ENCODE measurements around the gene CD226.
"Not testable (repeated sequence)": the region's sequence is repeated elsewhere in the genome, so short reads cannot be mapped to it uniquely, and the experiment has no call there.

Gene CD226

GRCh38 chr18:69947361-69948133, at the start of gene CD226:
Gene CD226 (minus strand): TSS chr18:69947873. CDS start chr18:69947406, 467 bp downstream.
- DNase-seq (ENCODE audit: low read depth): no peak
- H3K4me3 ChIP-seq (ENCODE audit: low read depth, low read length): no peak within 1 kb of the TSS

DNA sequence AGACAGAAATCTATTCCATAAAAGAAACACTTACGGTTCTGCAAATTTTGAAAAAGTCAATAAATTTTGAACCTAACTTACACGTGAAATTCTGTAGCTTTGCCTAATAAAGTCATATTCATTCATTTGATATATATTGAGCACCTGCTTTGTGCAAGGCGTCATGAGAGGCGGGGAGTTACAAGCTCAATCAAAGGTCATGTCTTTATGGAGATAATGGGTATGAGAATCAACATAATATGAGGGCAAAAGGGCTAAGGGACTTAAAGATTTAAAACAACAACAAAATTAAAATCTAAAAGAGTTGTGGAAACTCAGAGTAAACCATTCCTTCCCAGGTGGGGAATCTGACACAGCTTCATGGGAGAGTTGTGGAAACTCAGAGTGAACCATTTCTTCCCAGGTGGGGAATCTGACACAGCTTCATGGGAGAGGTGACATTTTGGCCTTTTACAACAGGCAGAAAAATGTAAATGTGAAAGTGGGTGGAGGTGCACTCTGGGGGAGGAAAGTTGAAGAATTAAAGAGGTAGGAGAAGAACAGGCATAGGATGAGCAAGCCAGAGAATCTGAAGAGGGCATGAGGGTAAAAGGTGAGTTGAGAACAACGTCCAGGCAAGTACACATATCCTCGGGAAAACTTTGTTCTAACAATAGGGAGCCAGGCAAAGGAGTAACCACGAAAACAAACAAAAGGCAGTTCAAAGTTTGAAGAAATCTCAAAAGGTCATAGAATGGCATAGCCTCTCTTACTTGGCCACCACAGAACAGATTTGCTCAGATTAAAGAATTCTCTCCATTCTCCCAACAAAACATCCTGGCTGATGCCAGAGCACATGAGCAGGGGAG, 49.5 kb upstream of the CD226 start:
- no peak for DNase-seq (ENCODE audit: low read depth)
- no peak overlapping the region for H3K4me3 ChIP-seq (ENCODE audit: low read depth, low read length)

GRCh38 chr18:69996417-69996816, 48.7 kb upstream of the CD226 start:
- no peak overlapping the region for H3K4me3 ChIP-seq (ENCODE audit: low read depth, low read length)
- no peak for DNase-seq (ENCODE audit: low read depth)

DNA sequence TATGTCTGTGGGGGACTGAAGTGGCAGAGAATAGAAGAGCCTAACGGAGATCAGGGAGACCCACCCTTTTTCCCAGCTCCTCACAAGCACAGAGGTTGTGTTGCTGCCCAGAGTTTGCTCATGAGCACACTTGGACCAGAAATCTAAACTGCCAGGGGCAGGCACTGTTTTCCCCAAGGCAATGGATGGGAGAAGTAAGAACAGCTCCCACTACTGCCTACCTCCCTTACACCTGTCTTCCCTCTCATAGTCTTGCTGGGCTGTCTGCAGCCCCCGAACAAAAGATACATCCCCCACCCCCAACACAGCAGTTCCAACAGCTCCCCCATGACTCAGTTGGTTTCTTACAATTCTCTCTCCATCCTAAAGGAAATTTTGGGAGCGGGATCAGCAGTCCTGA, 48.1 kb upstream of the CD226 start:
- DNase-seq (ENCODE audit: low read depth): no peak
- no peak overlapping the region for H3K4me3 ChIP-seq (ENCODE audit: low read depth, low read length)

GRCh38 chr18:69992776-69993175, 45.1 kb upstream of the CD226 start:
- H3K4me3 ChIP-seq (ENCODE audit: low read depth, low read length): no peak overlapping the region
- DNase-seq (ENCODE audit: low read depth): peak; percentile 68

- DNase-seq (ENCODE audit: low read depth): no peak
- no peak overlapping the region for H3K4me3 ChIP-seq (ENCODE audit: low read depth, low read length)
Measured at GRCh38 chr18:69987870-69988269, 40.2 kb upstream of the CD226 start.

GRCh38 chr18:69985239-69985638, 37.6 kb upstream of the CD226 start:
- no peak for DNase-seq (ENCODE audit: low read depth)
- no peak overlapping the region for H3K4me3 ChIP-seq (ENCODE audit: low read depth, low read length)

GRCh38 chr18:69982417-69982816, 34.7 kb upstream of the CD226 start:
- no peak overlapping the region for H3K4me3 ChIP-seq (ENCODE audit: low read depth, low read length)
- no peak for DNase-seq (ENCODE audit: low read depth)

DNA sequence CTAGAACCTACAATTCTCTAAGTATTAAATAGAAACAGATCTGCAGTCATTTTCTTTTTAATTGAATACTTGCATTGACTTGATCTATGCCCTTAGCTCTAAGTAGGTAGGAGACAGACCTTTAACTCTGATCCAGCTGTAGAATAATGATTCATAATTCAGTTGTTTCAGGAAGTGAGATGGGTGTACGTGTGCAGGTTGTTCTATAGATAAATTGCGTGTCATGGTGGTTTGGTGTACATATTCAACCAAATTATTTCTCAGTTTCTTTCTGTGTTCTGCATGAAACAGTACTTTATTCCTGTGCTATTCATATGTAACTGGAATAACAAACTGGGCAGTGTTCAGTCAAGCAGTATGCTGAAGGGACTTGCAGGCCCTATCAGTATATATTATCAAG, 34.3 kb upstream of the CD226 start:
- no peak overlapping the region for H3K4me3 ChIP-seq (ENCODE audit: low read depth, low read length)
- DNase-seq (ENCODE audit: low read depth): no peak

GRCh38 chr18:69980982-69981804, 33.5 kb upstream of the CD226 start:
- no peak overlapping the region for H3K4me3 ChIP-seq (ENCODE audit: low read depth, low read length)
- DNase-seq (ENCODE audit: low read depth): no peak

GRCh38 chr18:69980509-69980908, 32.8 kb upstream of the CD226 start:
- no peak overlapping the region for H3K4me3 ChIP-seq (ENCODE audit: low read depth, low read length)
- no peak for DNase-seq (ENCODE audit: low read depth)

DNA sequence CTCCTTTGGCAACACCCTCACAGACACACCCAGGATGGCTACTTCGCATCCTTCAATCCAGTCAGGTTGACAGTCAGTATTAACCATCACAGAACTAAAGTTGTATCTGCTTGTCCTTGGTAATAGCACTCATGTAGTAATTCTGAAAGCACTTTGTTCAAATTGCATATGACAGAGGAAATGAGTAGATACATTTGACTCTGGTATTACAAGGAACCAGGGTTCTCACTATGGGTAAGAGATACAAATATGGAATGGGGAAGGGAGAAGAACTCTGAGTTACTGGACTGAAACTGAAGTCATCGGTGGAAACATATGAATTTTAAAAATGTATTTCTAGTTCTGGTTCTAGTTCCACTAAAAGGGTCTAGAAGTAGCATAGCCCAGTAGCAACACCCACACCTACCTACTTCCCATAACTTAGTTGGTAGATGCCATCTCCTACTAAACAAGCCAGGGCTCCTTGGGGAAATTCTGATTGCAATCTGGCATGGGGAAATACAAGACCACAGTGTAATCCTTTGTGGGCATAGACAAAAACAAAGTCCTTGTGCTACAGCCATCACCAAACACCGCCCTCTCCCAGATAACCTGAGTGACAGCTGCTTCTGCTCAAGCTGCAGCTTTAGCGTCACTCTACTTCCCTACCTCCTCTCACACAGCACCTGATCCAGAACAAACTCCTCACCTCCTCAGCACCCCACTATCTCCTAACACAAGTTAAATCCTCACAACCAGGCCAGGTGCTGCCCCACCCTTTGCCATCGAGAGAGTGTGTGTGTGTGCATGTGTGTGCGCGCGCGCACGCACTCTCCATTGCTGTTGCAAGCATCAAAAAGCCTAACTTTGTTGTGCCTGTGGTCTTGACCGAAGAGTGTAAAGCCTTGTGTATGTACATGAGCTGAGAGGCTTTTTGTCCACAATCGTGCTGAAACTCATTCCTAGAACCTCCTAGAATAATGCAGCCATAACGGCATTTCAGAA, 31.4 kb upstream of the CD226 start:
- no peak for DNase-seq (ENCODE audit: low read depth)

DNA sequence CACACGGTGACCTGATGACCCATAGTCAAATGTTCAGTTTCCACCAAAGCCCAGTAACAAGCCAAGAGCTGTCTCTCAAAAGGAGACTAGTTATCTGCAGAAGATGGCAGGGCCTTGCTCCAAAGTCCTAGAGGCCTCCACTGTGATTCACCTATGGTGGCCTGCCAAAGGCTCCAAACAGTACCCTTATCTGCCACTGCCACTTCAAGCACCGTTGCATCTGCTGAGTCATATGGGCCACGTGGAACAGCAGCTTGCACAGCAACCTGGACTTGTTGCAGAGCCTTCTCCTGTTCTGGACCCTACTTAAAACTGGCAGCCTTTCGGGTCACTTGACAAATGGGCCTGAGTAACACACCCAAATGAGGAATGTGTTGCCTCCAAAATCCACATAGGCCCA, 27.6 kb upstream of the CD226 start:
- not testable (repeated sequence) for DNase-seq (ENCODE audit: low read depth); H3K4me3 ChIP-seq (ENCODE audit: low read depth, low read length)

More for the DNA sequence above, 31.4 kb upstream of the CD226 start:
- no peak overlapping the region for H3K4me3 ChIP-seq (ENCODE audit: low read depth, low read length)

DNA sequence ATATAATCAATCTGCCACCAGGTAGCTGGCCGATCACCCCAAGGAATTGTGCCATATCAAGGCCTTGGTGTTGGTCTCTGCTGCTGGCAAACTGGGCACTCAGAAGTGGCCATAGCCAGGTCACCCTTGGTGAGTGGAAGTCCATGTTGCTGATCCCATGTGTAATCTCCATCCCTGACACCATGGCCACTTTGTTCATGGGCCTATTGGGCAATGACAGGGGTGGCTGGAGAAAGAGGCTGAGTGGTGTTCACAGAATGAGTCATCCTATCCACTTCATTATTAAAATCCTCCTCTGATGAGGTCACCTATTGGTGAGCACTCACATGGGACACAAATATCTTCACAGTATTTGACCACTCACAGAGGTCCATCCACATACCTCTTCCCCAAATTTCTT, 26.7 kb upstream of the CD226 start:
- no peak overlapping the region for H3K4me3 ChIP-seq (ENCODE audit: low read depth, low read length)
- peak; percentile 11 for DNase-seq (ENCODE audit: low read depth)

GRCh38 chr18:69969491-69969890, 21.8 kb upstream of the CD226 start:
- no peak overlapping the region for H3K4me3 ChIP-seq (ENCODE audit: low read depth, low read length)
- peak; percentile 36 for DNase-seq (ENCODE audit: low read depth)

DNA sequence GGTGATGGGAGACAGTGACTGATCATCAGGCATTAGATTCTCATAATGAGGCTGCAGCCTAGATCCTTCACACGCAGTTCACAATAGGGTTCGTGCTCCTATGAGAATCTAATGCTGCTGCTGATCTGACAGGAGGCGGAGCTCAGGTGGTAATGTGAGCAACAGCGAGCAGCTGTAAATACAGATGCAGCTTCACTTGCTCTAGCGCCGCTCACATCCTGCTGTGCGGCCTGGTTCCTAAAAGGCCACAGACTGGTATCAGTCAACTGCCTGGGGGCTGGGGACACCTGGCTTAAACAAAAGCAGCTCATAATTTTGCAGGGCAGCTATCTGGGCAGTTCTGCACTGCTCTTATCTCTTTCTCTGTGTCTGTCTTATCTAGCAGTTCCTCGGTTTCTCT, 20.4 kb upstream of the CD226 start:
- DNase-seq (ENCODE audit: low read depth): no peak
- no peak overlapping the region for H3K4me3 ChIP-seq (ENCODE audit: low read depth, low read length)

DNA sequence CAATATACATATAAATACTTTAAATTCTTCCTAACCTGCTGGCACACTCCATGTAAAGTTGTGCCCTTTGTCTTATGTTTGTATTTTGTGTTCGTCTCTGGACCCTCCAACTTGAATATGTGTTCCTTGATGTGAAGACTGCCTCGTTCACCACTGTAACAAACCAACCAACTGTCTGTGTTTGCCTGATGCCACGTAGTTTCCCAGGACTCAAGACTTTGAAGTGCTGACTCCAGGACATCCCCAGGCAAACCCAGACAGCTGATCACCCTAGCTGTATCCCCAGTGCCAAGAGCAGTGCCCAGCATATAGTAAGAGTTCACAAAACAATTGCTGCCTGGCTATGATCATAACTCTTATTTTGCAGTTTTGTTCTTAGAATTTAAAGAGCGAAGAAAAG, 15.5 kb upstream of the CD226 start:
- no peak for DNase-seq (ENCODE audit: low read depth)
- H3K4me3 ChIP-seq (ENCODE audit: low read depth, low read length): no peak overlapping the region

DNA sequence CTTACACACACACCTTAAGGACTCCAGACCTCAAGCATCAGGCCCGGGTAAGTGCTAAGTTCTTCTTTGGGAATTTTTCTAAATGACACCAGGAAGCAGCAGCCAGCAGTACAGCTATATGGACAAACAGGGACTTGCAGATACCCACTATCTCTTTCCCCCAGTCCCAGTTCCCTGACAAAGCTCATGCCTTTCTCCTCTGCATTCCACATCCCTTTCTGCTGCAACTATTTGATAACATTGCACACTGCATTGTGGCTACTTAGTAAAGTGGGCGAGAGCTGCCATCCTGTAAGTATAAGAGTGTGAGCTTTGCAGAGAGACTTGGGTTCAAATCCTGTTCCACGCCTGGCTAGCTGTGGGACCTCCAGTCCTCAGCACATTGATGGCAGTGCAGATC, 14.0 kb upstream of the CD226 start:
- DNase-seq (ENCODE audit: low read depth): no peak
- no peak overlapping the region for H3K4me3 ChIP-seq (ENCODE audit: low read depth, low read length)

DNA sequence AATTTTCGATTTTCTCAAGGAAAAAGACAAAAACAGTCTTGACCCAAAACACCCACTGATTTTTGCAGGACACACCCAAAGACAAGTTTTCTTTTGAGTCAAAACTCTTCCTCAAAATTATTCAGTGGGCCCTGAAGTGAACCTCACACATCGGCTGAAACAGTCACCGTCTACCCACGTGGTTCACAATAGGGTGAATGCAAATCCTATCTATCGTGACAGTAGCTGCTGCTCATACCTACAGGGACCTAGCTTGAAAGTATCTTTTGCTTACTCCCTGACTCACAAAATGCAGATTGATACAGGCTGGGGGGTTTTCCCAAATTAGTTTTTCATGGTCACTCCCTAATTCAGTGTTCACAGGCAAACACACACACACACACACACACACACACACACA, 10.7 kb upstream of the CD226 start:
- no peak overlapping the region for H3K4me3 ChIP-seq (ENCODE audit: low read depth, low read length)
- DNase-seq (ENCODE audit: low read depth): no peak

All from skeletal muscle cell (primary cell).